ENCODE results near the gene TPSB2. TPM values are rescaled to one million over a fixed set of nuclear protein-coding genes. Genes with fewer than 3 reads are reported as not detected.

Gene TPSB2
- total and polyA plus RNA-seq, 2 experiments from 2014 or later: not detected

DNA sequence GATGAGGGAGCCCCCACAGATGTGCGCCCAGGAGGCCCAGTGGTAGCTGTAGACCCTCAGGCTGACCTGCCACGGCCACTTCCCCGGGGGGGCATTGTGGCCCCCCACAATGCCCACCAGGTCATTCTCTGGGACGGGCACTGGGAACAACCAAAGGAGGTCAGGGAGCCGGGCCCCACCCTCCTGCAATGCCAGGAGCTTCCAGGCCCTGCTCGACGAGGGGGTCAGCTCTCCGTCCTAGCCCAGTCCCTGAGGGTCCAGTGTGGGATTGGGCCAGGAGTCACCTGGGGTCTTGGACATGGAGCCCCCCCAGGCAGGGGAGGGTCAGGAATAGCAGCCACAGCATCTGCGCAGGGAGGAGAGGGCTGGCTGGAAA, 32.9 kb upstream of the TPSB2 start:
- 50 to 57% methylated on average over 9 of the region's 9 CpGs for WGBS, 2 experiments (ENCODE audit: low coverage in 1 of 2, low lambda C conversion rate in 2 of 2, missing lambda C conversion rate in 2 of 2)
- H3K4me2 ChIP-seq (ENCODE audit: unreplicated experiment): no peak overlapping the region
- TF ChIP-seq EZH2 (IDR thresholded peaks at IDR 0.05; ENCODE audit: insufficient read depth, poor library complexity, severe bottlenecking) (no peak), EZH2phosphoT487 (IDR thresholded peaks at IDR 0.05; ENCODE audit: insufficient read depth, low read depth) (no peak)
- H3K9me2 ChIP-seq (ENCODE audit: insufficient read depth): no peaks in the 10 kb centered on the region
- in situ Hi-C loops (cut with MboI): no loop called here
- H3K27ac ChIP-seq: no peak overlapping the region
- H3K36me3 ChIP-seq (ENCODE audit: low read depth): no peaks in the 10 kb centered on the region
- H3K4me1 ChIP-seq (ENCODE audit: insufficient read depth): no peaks in the 10 kb centered on the region
- no peak overlapping the region for H2AFZ ChIP-seq
- peaks cover 21% of the 10 kb centered on the region for H3K27me3 ChIP-seq (replicated peaks; ENCODE audit: insufficient read depth)
- DNase-seq: no peak
- no peak overlapping the region for H3K9ac ChIP-seq
- H4K20me1 ChIP-seq (ENCODE audit: insufficient read depth): no peaks in the 10 kb centered on the region
- no peaks in the 10 kb centered on the region for H3F3A ChIP-seq (ENCODE audit: insufficient read depth)
- H3K79me2 ChIP-seq (ENCODE audit: insufficient read depth): no peaks in the 10 kb centered on the region
- H3K4me3 ChIP-seq: no peak overlapping the region
- H3K9me3 ChIP-seq (ENCODE audit: low read depth): no peaks in the 10 kb centered on the region

GRCh38 chr16:1262210-1262845, 32.3 kb upstream of the TPSB2 start:
- no peak overlapping the region for H3K27ac ChIP-seq
- TF ChIP-seq EZH2 (IDR thresholded peaks at IDR 0.05; ENCODE audit: insufficient read depth, poor library complexity, severe bottlenecking): no peak
- no peak for TF ChIP-seq EZH2phosphoT487 (IDR thresholded peaks at IDR 0.05; ENCODE audit: insufficient read depth, low read depth)
- in situ Hi-C loops (cut with MboI): no loop called here
- H3K4me1 ChIP-seq (ENCODE audit: insufficient read depth): no peaks in the 10 kb centered on the region
- no peaks in the 10 kb centered on the region for H3K79me2 ChIP-seq (ENCODE audit: insufficient read depth)
- no peak for DNase-seq
- no peak overlapping the region for H2AFZ ChIP-seq
- WGBS, 2 experiments (ENCODE audit: low coverage in 1 of 2, low lambda C conversion rate in 2 of 2, missing lambda C conversion rate in 2 of 2): 62 to 67% methylated on average over 28 to 32 of the region's 32 CpGs
- no peak overlapping the region for H3K4me2 ChIP-seq (ENCODE audit: unreplicated experiment)
- H3K36me3 ChIP-seq (ENCODE audit: low read depth): no peaks in the 10 kb centered on the region
- no peak overlapping the region for H3K4me3 ChIP-seq
- H3F3A ChIP-seq (ENCODE audit: insufficient read depth): no peaks in the 10 kb centered on the region
- H3K27me3 ChIP-seq (replicated peaks; ENCODE audit: insufficient read depth): peaks cover 21% of the 10 kb centered on the region
- H4K20me1 ChIP-seq (ENCODE audit: insufficient read depth): no peaks in the 10 kb centered on the region
- no peak overlapping the region for H3K9ac ChIP-seq
- H3K9me2 ChIP-seq (ENCODE audit: insufficient read depth): no peaks in the 10 kb centered on the region
- H3K9me3 ChIP-seq (ENCODE audit: low read depth): no peaks in the 10 kb centered on the region

- H3K27me3 ChIP-seq (replicated peaks; ENCODE audit: insufficient read depth): peaks cover 21% of the 10 kb centered on the region
- no peak overlapping the region for H3K9ac ChIP-seq
- H3K9me3 ChIP-seq (ENCODE audit: low read depth): no peaks in the 10 kb centered on the region
- no peaks in the 10 kb centered on the region for H3K9me2 ChIP-seq (ENCODE audit: insufficient read depth)
- H3K4me1 ChIP-seq (ENCODE audit: insufficient read depth): no peaks in the 10 kb centered on the region
- H3K79me2 ChIP-seq (ENCODE audit: insufficient read depth): no peaks in the 10 kb centered on the region
- TF ChIP-seq EZH2 (IDR thresholded peaks at IDR 0.05; ENCODE audit: insufficient read depth, poor library complexity, severe bottlenecking) (no peak), EZH2phosphoT487 (IDR thresholded peaks at IDR 0.05; ENCODE audit: insufficient read depth, low read depth) (no peak)
- no peaks in the 10 kb centered on the region for H3F3A ChIP-seq (ENCODE audit: insufficient read depth)
- H3K4me3 ChIP-seq: no peak overlapping the region
- WGBS, 2 experiments (ENCODE audit: low coverage in 1 of 2, low lambda C conversion rate in 2 of 2, missing lambda C conversion rate in 2 of 2): 14 to 15% methylated on average over 44 to 46 of the region's 47 CpGs
- in situ Hi-C loops (cut with MboI): no loop called here
- no peak overlapping the region for H3K4me2 ChIP-seq (ENCODE audit: unreplicated experiment)
- no peaks in the 10 kb centered on the region for H3K36me3 ChIP-seq (ENCODE audit: low read depth)
- no peak overlapping the region for H3K27ac ChIP-seq
- no peak for DNase-seq
- H4K20me1 ChIP-seq (ENCODE audit: insufficient read depth): no peaks in the 10 kb centered on the region
- no peak overlapping the region for H2AFZ ChIP-seq
Observed at GRCh38 chr16:1261131-1261892, 31.3 kb upstream of the TPSB2 start.

DNA sequence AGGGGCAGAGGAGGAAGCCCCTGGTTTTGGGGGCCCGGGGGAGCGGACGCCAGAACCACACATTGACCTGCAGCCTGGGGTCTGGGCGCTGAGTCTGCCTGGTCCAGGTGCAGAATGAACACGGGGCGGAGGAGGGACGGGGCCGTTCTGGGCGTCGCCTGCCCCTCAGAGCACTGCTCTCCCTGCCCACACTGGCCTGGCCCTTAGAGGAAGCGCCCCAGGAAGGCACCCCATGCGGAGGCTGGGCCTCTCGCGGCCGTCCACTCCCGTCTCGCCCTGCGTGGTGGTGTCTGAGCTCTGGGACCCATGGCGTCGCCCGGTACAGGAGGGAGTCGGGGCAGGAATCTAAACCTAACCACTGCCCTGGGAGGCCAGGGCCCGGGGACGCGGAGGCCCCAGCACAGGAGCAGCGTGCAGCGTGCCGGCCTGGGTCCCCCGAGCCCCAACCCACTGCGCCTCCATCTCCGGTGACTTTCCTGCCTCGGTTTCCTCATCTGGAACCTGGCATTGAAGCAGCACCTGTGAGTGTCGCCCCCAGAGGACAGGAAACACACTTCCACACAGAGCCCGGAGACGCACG, 30.2 kb upstream of the TPSB2 start:
- Histone ChIP-seq H3K9me3 (ENCODE audit: low read depth) (no peaks in the 10 kb centered on the region), H3K4me2 (ENCODE audit: unreplicated experiment) (no peak overlapping the region), H3K9me2 (ENCODE audit: insufficient read depth) (no peaks in the 10 kb centered on the region), H3F3A (ENCODE audit: insufficient read depth) (no peaks in the 10 kb centered on the region), H4K20me1 (ENCODE audit: insufficient read depth) (no peaks in the 10 kb centered on the region), H3K9ac (no peak overlapping the region), H3K79me2 (ENCODE audit: insufficient read depth) (no peaks in the 10 kb centered on the region), H3K4me3 (no peak overlapping the region), H2AFZ (no peak overlapping the region), H3K27ac (no peak overlapping the region), H3K27me3 (replicated peaks; ENCODE audit: insufficient read depth) (peaks cover 21% of the 10 kb centered on the region), H3K4me1 (ENCODE audit: insufficient read depth) (no peaks in the 10 kb centered on the region), H3K36me3 (ENCODE audit: low read depth) (no peaks in the 10 kb centered on the region)
- TF ChIP-seq EZH2phosphoT487 (IDR thresholded peaks at IDR 0.05; ENCODE audit: insufficient read depth, low read depth): no peak
- no peak for TF ChIP-seq EZH2 (IDR thresholded peaks at IDR 0.05; ENCODE audit: insufficient read depth, poor library complexity, severe bottlenecking)
- 62 to 63% methylated on average over 32 to 33 of the region's 36 CpGs for WGBS, 2 experiments (ENCODE audit: low coverage in 1 of 2, low lambda C conversion rate in 2 of 2, missing lambda C conversion rate in 2 of 2)
- in situ Hi-C loops (cut with MboI): no loop called here
- no peak for DNase-seq

Measured in GM23248 (cell line).